ENCODE data around the gene TRAF3.

The TRAF3 gene

DNA sequence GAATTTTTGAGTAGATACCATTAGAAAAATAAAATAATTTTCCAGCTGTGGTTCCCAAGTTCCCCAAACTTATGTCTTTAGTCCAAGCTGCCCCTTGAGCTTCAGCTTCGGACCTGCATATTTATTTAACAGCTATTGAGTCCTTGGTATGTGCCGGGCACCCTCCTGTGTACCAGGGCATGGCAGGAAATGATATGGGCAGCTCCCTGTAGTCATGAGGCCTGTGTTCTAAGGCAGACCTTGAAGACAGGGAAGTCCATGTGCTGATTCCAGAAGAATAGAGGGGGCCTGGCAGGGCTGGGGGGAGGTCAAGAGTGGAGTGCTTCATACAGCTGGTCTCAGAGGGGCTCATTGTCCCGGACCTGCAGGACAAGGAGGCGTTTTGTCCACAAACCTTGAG lies 29.2 kb downstream of the TRAF3 start:
- no peak overlapping the region for H3K27ac ChIP-seq (ENCODE audit: low read depth, low read length)

DNA sequence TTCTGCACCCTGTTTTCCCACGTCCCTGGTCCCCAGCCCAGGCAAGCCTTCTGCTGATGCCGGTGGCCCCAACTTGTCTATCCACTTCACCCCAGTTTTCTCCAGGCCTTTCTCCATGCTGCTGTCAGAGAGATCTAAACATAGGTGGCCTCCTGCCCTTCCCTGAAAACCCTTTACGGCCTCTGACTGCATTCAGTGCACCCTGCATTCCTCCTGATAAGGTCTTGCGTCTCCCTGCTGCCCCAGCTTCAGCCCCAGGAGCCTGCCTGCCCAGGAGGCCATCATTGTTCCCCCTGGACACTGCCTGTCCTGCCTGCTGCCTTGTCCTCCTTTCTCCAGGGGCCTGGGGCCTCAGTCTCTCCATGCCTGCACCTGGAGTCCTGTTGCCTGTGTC lies 29.8 kb downstream of the TRAF3 start:
- TF ChIP-seq EZH2phosphoT487 (conservative IDR thresholded peaks at IDR 0.05; ENCODE audit: low read length), result no peak
- TF ChIP-seq, protein P1, sequence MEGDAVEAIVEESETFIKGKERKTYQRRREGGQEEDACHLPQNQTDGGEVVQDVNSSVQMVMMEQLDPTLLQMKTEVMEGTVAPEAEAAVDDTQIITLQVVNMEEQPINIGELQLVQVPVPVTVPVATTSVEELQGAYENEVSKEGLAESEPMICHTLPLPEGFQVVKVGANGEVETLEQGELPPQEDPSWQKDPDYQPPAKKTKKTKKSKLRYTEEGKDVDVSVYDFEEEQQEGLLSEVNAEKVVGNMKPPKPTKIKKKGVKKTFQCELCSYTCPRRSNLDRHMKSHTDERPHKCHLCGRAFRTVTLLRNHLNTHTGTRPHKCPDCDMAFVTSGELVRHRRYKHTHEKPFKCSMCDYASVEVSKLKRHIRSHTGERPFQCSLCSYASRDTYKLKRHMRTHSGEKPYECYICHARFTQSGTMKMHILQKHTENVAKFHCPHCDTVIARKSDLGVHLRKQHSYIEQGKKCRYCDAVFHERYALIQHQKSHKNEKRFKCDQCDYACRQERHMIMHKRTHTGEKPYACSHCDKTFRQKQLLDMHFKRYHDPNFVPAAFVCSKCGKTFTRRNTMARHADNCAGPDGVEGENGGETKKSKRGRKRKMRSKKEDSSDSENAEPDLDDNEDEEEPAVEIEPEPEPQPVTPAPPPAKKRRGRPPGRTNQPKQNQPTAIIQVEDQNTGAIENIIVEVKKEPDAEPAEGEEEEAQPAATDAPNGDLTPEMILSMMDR (IDR thresholded peaks at IDR 0.05; ENCODE audit: insufficient read depth, low read length, poor library complexity, severe bottlenecking), result no peak
- H3K79me2 ChIP-seq (ENCODE audit: insufficient read depth, low read length), result no peaks in the 10 kb centered on the region
- H3K9me3 ChIP-seq (ENCODE audit: insufficient read depth, low read length), result no peaks in the 10 kb centered on the region
- H3K27ac ChIP-seq (ENCODE audit: low read depth, low read length), result no peak overlapping the region
- no peak overlapping the region for H3K9ac ChIP-seq (ENCODE audit: low read length)
- no peaks in the 10 kb centered on the region for H3K27me3 ChIP-seq (ENCODE audit: low read length)
- H2AFZ ChIP-seq (ENCODE audit: low read depth, low read length, severe bottlenecking), result no peak overlapping the region
- no peak overlapping the region for H3K4me3 ChIP-seq (ENCODE audit: insufficient read depth, low read length, poor library complexity, severe bottlenecking)
- no peaks in the 10 kb centered on the region for H3F3A ChIP-seq (ENCODE audit: insufficient read depth)
- no peaks in the 10 kb centered on the region for H3K9me2 ChIP-seq (replicated peaks; ENCODE audit: insufficient read depth, low read length)
- no peak overlapping the region for H3K4me2 ChIP-seq (ENCODE audit: low read depth, low read length, poor library complexity, severe bottlenecking)
- no peaks in the 10 kb centered on the region for H3K36me3 ChIP-seq (ENCODE audit: low read length)
- H4K20me1 ChIP-seq (ENCODE audit: low read depth, low read length), result no peaks in the 10 kb centered on the region

More for the DNA sequence above, 29.2 kb downstream of the TRAF3 start:
- H4K20me1 ChIP-seq (ENCODE audit: low read depth, low read length), result no peaks in the 10 kb centered on the region
- no peak overlapping the region for H2AFZ ChIP-seq (ENCODE audit: low read depth, low read length, severe bottlenecking)
- H3K4me3 ChIP-seq (ENCODE audit: insufficient read depth, low read length, poor library complexity, severe bottlenecking), result no peak overlapping the region
- TF ChIP-seq EZH2phosphoT487 (conservative IDR thresholded peaks at IDR 0.05; ENCODE audit: low read length), result no peak
- TF ChIP-seq, protein P1 (IDR thresholded peaks at IDR 0.05; ENCODE audit: insufficient read depth, low read length, poor library complexity, severe bottlenecking), result no peak
- H3K4me2 ChIP-seq (ENCODE audit: low read depth, low read length, poor library complexity, severe bottlenecking), result no peak overlapping the region
- H3K36me3 ChIP-seq (ENCODE audit: low read length), result no peaks in the 10 kb centered on the region
- H3K9me2 ChIP-seq (replicated peaks; ENCODE audit: insufficient read depth, low read length), result no peaks in the 10 kb centered on the region
- no peaks in the 10 kb centered on the region for H3K9me3 ChIP-seq (ENCODE audit: insufficient read depth, low read length)
- H3F3A ChIP-seq (ENCODE audit: insufficient read depth), result no peaks in the 10 kb centered on the region
- H3K79me2 ChIP-seq (ENCODE audit: insufficient read depth, low read length), result no peaks in the 10 kb centered on the region
- no peaks in the 10 kb centered on the region for H3K27me3 ChIP-seq (ENCODE audit: low read length)
- no peak overlapping the region for H3K9ac ChIP-seq (ENCODE audit: low read length)

DNA sequence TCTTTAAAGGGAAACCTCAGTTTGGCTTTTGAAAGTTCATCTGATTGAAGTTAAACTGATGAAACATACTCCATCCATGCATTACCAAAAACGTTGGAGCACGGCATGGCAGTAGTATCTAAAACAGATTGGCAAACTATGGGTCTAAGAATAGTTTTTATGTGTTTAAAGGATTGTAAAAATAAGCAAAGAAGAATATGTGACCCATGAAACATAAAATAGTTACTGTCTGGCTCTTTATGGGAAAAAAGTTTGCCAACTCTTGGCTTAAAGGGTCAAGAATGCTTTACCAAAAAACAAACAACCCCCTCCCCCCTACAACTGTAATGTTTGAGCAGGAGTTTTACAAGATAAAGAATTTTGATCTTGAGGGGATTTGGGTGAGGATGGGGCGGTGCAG lies 32.6 kb downstream of the TRAF3 start:
- Histone ChIP-seq H3F3A (ENCODE audit: insufficient read depth) (no peaks in the 10 kb centered on the region), H3K36me3 (ENCODE audit: low read length) (no peaks in the 10 kb centered on the region), H3K9me3 (ENCODE audit: insufficient read depth, low read length) (no peaks in the 10 kb centered on the region), H3K9ac (ENCODE audit: low read length) (no peak overlapping the region), H2AFZ (ENCODE audit: low read depth, low read length, severe bottlenecking) (no peak overlapping the region), H3K9me2 (replicated peaks; ENCODE audit: insufficient read depth, low read length) (no peaks in the 10 kb centered on the region), H3K79me2 (ENCODE audit: insufficient read depth, low read length) (no peaks in the 10 kb centered on the region), H3K27ac (ENCODE audit: low read depth, low read length) (no peak overlapping the region), H3K27me3 (ENCODE audit: low read length) (no peaks in the 10 kb centered on the region), H3K4me3 (ENCODE audit: insufficient read depth, low read length, poor library complexity, severe bottlenecking) (no peak overlapping the region), H3K4me2 (ENCODE audit: low read depth, low read length, poor library complexity, severe bottlenecking) (no peak overlapping the region), H4K20me1 (ENCODE audit: low read depth, low read length) (no peaks in the 10 kb centered on the region)
- TF ChIP-seq, protein P1 (IDR thresholded peaks at IDR 0.05; ENCODE audit: insufficient read depth, low read length, poor library complexity, severe bottlenecking), result no peak
- no peak for TF ChIP-seq EZH2phosphoT487 (conservative IDR thresholded peaks at IDR 0.05; ENCODE audit: low read length)
